Measurements from ENCODE around the gene PAFAH2. TPM values are rescaled to one million over a fixed set of nuclear protein-coding genes. Genes with fewer than 3 reads are reported as not detected.
A peak's percentile ranks its signal among the peaks of the same experiment; 100 is the strongest.

PAFAH2 gene
- total RNA-seq, 2 experiments from 2014 or later, result 7.4 to 8.0 TPM

DNA sequence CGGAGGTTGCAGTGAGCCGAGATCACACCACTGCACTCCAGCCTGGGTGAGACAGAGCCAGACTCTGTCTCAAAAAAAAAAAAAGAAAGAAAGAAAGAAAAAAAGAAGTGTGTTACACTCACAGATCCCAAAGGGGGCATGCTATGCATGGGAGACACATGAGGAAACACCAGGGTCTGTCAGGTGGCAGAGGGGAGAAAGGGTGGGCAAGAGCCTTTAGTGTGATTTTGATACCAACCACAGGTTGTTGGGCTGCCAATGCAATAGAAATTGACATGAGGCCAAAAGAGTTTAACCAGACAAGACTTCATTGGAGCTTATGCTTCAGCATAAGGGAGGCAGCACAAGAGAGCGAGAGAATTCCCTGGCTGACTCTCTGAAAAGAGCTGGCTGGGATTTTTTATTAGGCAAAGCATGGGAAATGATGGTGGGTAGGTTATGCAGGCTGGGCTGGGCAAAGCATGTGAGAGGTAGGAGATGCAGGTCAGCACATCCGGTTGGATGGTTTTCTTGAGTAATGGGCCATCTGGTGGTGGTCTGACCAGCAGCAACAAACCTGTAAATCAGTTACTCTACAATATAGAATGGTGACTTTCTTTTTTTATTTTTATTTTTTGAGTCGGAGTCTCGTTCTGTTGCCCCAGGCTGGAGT lies 12.1 kb upstream of the PAFAH2 start:
- intact Hi-C loops (cut with micrococcal nuclease), result no loop called here
- ATAC-seq (no peak), DNase-seq (peak; percentile 20)
- Mint-ChIP-seq H3K27me3 (no peaks in the 10 kb centered on the region), H3K9me3 (no peaks in the 10 kb centered on the region), H3K27ac (no peak overlapping the region), H3K4me1 (ENCODE audit: low read depth) (no peaks in the 10 kb centered on the region), H3K4me3 (no peak overlapping the region), H3K36me3 (ENCODE audit: low read depth) (no peaks in the 10 kb centered on the region)
- TF ChIP-seq, protein P1, sequence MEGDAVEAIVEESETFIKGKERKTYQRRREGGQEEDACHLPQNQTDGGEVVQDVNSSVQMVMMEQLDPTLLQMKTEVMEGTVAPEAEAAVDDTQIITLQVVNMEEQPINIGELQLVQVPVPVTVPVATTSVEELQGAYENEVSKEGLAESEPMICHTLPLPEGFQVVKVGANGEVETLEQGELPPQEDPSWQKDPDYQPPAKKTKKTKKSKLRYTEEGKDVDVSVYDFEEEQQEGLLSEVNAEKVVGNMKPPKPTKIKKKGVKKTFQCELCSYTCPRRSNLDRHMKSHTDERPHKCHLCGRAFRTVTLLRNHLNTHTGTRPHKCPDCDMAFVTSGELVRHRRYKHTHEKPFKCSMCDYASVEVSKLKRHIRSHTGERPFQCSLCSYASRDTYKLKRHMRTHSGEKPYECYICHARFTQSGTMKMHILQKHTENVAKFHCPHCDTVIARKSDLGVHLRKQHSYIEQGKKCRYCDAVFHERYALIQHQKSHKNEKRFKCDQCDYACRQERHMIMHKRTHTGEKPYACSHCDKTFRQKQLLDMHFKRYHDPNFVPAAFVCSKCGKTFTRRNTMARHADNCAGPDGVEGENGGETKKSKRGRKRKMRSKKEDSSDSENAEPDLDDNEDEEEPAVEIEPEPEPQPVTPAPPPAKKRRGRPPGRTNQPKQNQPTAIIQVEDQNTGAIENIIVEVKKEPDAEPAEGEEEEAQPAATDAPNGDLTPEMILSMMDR (IDR thresholded peaks at IDR 0.05), result no peak
- ChIA-PET POLR2A (no interaction called here), CTCF (interaction anchor here (1.1 to 2.7 kb wide), 5 partner anchors 10 to 114 kb away, joined by 3 to 12 read pairs (median 3); no protein-coding TSS in a partner anchor)

DNA sequence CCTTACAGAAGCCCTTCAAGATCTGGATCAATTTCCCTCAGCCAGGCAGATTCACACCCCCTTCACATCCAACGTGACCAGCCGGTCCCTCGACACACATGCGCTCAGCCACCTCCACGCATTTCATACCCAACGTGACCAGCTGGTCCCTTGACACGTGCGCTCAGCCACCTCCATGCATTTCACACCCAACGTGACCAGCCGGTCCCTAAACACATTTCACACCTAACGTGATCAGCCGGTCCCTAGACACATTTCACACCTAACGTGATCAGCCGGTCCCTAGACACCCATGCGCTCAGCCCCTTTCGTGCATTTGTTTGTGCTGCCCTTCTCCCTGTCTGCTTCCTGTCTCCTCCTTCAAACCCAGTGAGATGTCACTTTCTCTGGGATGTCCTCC lies 8.8 kb upstream of the PAFAH2 start:
- CTCF ChIA-PET, result no interaction called here
- Mint-ChIP-seq H3K27ac (no peak overlapping the region), H3K27me3 (no peaks in the 10 kb centered on the region), H3K4me3 (no peak overlapping the region), H3K9me3 (no peaks in the 10 kb centered on the region), H3K36me3 (ENCODE audit: low read depth) (no peaks in the 10 kb centered on the region), H3K4me1 (ENCODE audit: low read depth) (no peaks in the 10 kb centered on the region)
- ATAC-seq (no peak), DNase-seq (no peak)
- POLR2A ChIA-PET, result no interaction called here
- intact Hi-C loops (cut with micrococcal nuclease), result no loop called here
- TF ChIP-seq, protein P1 (IDR thresholded peaks at IDR 0.05), result no peak

DNA sequence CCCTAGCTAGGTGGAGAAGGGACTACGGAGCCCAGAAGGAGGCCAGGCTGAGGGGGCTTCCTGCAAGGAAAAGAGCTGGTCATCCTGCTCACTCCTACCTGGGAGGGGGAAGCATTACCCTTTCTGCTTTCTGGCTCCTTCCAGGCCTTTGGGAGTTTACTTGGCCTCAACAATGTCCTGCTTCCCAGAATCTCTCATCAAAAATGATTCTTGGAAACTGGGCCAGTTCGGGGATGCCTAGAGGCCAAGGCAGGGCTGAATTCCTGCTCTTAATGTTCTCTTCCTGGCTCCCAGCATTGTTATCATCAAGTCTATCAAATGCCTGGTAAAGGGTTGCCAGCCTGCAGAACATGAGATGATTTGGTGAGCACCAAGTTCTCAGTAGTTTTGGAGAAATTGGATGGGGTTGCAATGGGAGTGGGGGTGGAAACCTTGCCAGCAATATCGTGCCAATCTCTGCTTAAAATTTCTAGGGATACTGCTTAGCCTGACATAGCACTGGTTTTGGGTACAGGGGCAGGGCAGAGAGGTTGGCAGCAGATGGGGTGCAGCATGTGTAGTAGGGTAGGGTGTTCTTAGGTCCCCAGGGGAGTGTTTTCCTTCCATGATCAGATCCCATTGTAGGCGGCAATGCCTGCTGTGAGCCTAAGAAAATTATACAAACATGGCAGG lies 7.7 kb upstream of the PAFAH2 start:
- POLR2A ChIA-PET, result interaction anchor here (1.0 kb wide), 1 partner anchor 106 kb away, joined by 4 read pairs; no protein-coding TSS in a partner anchor
- H3K27me3 Mint-ChIP-seq, result no peaks in the 10 kb centered on the region
- H3K27ac Mint-ChIP-seq, result no peak overlapping the region
- CTCF ChIA-PET, result interaction anchor here (0.9 to 12.6 kb wide), 3 partner anchors 15 to 109 kb away, joined by 3 to 417 read pairs (median 3); partner anchors contain the start of gene STMN1
- no peak for DNase-seq
- H3K4me1 Mint-ChIP-seq (ENCODE audit: low read depth), result no peaks in the 10 kb centered on the region
- H3K36me3 Mint-ChIP-seq (ENCODE audit: low read depth), result no peaks in the 10 kb centered on the region
- ATAC-seq, result no peak
- intact Hi-C loops (cut with micrococcal nuclease), result no loop called here
- H3K4me3 Mint-ChIP-seq, result no peak overlapping the region
- TF ChIP-seq, protein P1 (IDR thresholded peaks at IDR 0.05), result no peak
- no peaks in the 10 kb centered on the region for H3K9me3 Mint-ChIP-seq

DNA sequence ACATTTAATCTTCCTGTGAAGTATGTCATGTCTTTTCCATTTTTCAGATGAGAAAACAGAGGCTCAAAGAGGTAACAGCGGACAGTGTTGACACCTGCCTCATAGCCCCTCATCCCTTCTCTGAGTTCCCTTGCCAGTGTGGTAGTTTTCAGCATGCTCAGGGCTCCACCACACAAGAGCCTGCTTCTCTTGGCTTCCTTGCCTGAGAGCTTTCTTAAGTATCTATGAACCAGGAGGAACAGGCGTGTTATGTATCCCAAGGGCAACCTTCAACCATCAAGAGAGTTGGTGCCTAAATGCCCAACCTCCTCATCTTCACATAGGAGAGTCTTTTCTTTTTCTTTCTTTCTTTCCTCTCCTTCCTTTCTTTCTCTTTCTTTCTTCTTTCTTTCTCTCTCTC lies 5.9 kb upstream of the PAFAH2 start:
- Mint-ChIP-seq H3K4me3 (no peak overlapping the region), H3K27ac (no peak overlapping the region), H3K36me3 (ENCODE audit: low read depth) (no peaks in the 10 kb centered on the region), H3K4me1 (ENCODE audit: low read depth) (peaks cover under 1% of the 10 kb centered on the region), H3K9me3 (no peaks in the 10 kb centered on the region), H3K27me3 (no peaks in the 10 kb centered on the region)
- DNase-seq (no peak), ATAC-seq (no peak)
- ChIA-PET CTCF (interaction anchor here (0.5 to 12.6 kb wide), 5 partner anchors 13 to 139 kb away, joined by 3 to 417 read pairs (median 3); partner anchors contain the start of gene STMN1), POLR2A (interaction anchor here (0.7 kb wide), 1 partner anchor 103 kb away, joined by 3 read pairs; no protein-coding TSS in a partner anchor)
- TF ChIP-seq, protein P1 (IDR thresholded peaks at IDR 0.05), result no peak
- intact Hi-C loops (cut with micrococcal nuclease), result no loop called here

DNA sequence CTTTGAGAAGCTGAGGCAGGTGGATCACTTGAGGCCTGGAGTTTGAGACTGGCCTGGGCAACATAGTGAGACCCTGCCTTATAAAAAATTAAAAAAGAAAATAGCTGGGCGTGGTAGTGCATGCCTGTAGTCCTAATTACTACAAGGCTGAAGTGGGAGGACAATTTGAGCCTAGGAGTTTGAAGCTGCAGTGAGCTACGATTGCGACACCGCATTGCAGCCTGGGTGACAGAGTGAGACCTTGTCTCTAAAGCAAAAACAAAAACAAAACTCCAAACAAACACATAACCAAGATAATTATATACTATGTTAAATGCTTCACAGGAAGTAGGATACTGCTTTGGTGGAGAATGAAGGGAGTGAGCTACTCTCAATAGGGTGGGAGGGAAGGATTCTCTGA lies 5.4 kb upstream of the PAFAH2 start:
- H3K27me3 Mint-ChIP-seq, result no peaks in the 10 kb centered on the region
- H3K4me1 Mint-ChIP-seq (ENCODE audit: low read depth), result peaks cover 6% of the 10 kb centered on the region
- H3K9me3 Mint-ChIP-seq, result no peaks in the 10 kb centered on the region
- H3K4me3 Mint-ChIP-seq, result no peak overlapping the region
- no peaks in the 10 kb centered on the region for H3K36me3 Mint-ChIP-seq (ENCODE audit: low read depth)
- no peak overlapping the region for H3K27ac Mint-ChIP-seq
- TF ChIP-seq, protein P1 (IDR thresholded peaks at IDR 0.05), result no peak
- intact Hi-C loops (cut with micrococcal nuclease), result no loop called here
- POLR2A ChIA-PET, result interaction anchor here (0.7 to 1.4 kb wide), 2 partner anchors 12 to 102 kb away, joined by 3 read pairs; no protein-coding TSS in a partner anchor
- ATAC-seq (no peak), DNase-seq (no peak)
- CTCF ChIA-PET, result interaction anchor here (1.0 to 12.6 kb wide), 3 partner anchors 13 to 107 kb away, joined by 3 to 417 read pairs (median 3); partner anchors contain the start of gene STMN1
